ENCODE results near the gene PTPN21.

Gene PTPN21

DNA sequence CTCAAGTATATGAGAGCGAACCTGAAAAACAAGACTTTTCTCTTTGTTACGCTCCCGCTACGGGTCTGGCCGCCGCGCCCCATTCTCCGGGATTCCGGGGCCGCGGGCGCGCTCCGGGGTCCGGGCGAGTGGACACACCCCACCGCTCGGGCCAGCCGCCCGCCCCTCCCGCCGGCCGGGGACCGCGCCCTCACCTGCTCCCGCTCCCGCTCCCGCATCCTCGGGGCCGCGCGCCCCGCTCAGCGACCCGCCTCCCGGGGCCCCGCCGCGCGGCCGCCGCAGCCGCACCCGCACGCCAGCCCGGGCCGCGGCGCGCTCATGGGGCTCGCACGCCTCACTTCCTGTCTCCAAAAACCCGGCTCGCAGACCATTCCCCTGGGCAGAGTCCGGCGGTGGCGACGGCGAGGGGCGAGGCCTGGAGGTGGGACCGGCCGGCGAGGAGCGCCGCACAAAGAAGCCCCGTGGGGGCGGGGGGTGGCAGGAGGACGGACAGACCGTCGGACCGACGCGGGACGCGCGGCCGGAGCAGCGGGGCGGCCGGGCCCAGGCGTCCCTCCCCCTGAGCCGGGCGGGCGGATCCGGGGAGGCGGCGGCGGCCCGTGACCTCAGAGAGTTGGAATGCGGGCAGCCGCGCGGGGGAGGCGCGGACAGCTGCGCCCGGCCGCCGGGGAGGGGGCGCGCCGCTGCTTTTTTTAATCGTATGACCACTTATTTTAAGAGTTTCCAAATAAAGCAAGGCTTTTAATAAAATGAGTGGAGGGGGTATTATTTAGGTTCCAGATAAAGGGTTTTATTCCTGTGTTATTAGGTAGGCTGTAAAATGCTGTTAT, at the start of gene PTPN21:
Gene PTPN21 (minus strand): TSS at position 551 of the 830 bp plus-strand sequence. CDS start 4,590 bp downstream, outside the sequence.
- TF ChIP-seq, protein P1, sequence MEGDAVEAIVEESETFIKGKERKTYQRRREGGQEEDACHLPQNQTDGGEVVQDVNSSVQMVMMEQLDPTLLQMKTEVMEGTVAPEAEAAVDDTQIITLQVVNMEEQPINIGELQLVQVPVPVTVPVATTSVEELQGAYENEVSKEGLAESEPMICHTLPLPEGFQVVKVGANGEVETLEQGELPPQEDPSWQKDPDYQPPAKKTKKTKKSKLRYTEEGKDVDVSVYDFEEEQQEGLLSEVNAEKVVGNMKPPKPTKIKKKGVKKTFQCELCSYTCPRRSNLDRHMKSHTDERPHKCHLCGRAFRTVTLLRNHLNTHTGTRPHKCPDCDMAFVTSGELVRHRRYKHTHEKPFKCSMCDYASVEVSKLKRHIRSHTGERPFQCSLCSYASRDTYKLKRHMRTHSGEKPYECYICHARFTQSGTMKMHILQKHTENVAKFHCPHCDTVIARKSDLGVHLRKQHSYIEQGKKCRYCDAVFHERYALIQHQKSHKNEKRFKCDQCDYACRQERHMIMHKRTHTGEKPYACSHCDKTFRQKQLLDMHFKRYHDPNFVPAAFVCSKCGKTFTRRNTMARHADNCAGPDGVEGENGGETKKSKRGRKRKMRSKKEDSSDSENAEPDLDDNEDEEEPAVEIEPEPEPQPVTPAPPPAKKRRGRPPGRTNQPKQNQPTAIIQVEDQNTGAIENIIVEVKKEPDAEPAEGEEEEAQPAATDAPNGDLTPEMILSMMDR (conservative IDR thresholded peaks at IDR 0.05; ENCODE audit: low read depth, low read length), result no peak
- no peak for DNase-seq (ENCODE audit: low read depth)
- peak within 1 kb of the TSS; percentile 91 for H3K4me3 ChIP-seq (ENCODE audit: low read length)

GRCh38 chr14:88604212-88604611, 49.4 kb upstream of the PTPN21 start:
- DNase-seq (ENCODE audit: low read depth), result no peak
- no peak overlapping the region for H3K4me3 ChIP-seq (ENCODE audit: low read length)
- TF ChIP-seq, protein P1 (conservative IDR thresholded peaks at IDR 0.05; ENCODE audit: low read depth, low read length), result no peak

GRCh38 chr14:88599761-88600439, 45.1 kb upstream of the PTPN21 start:
- TF ChIP-seq, protein P1 (conservative IDR thresholded peaks at IDR 0.05; ENCODE audit: low read depth, low read length), result no peak
- no peak overlapping the region for H3K4me3 ChIP-seq (ENCODE audit: low read length)
- no peak for DNase-seq (ENCODE audit: low read depth)

DNA sequence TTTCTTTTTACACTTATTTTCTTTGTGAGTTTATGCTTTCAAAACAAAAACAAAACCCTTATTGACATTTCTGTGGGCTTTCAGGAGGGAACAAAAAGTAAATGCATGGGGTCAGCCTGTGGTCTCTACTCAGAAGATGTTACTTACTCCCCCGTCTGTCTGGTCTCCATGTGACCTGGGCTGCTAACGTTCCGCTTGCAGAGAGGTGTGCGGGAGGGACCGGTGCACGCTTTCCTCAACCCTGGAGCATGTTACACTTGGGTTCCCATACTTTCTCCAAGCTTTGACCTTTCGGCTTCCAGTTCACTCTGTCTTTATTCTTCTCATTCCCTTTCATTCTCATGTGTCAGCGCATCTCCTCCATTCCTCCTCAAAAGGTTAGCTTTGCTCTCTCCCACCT, 44.5 kb upstream of the PTPN21 start:
- TF ChIP-seq, protein P1 (conservative IDR thresholded peaks at IDR 0.05; ENCODE audit: low read depth, low read length), result no peak
- no peak overlapping the region for H3K4me3 ChIP-seq (ENCODE audit: low read length)

DNA sequence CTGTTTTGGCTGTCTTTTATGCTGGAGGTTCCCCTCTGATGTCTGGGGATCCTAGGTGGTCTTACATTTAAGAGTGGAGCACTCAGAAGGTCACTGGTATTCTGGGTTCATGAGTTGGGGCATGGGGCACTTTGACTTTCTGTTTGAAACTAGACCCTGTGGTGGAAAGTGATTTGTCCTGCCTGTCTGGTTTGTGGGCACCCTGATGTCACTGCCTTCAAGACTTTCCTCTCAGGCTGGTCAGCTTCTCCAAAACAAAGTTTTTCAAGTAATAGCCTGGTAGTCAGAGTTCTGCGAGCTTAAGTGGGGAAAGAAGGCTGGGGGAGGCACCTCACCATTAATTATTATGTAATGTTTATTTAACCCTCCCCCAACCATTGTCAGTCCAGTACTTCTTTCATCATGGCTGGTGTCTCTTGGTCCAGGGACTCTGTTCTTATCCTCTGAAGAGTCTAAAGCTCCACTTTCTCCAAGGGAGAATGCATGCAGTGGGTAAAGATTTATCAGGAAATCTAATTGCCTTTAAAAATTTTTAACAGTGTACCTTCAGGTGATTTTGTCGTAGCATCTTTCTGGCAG, 43.4 kb upstream of the PTPN21 start:
- no peak for DNase-seq (ENCODE audit: low read depth)
- H3K4me3 ChIP-seq (ENCODE audit: low read length), result no peak overlapping the region
- TF ChIP-seq, protein P1 (conservative IDR thresholded peaks at IDR 0.05; ENCODE audit: low read depth, low read length), result no peak

More for the DNA sequence above, 44.5 kb upstream of the PTPN21 start:
- DNase-seq (ENCODE audit: low read depth), result no peak

GRCh38 chr14:88597601-88598000, 42.8 kb upstream of the PTPN21 start:
- TF ChIP-seq, protein P1 (conservative IDR thresholded peaks at IDR 0.05; ENCODE audit: low read depth, low read length), result no peak
- H3K4me3 ChIP-seq (ENCODE audit: low read length), result no peak overlapping the region
- DNase-seq (ENCODE audit: low read depth), result no peak

Data from retinal pigment epithelial cell (primary cell).